Pancreas (tissue), 10 donors: ENCODE results near the gene ROR2. TPM values are rescaled to one million over a fixed set of nuclear protein-coding genes. Genes with fewer than 3 reads are reported as not detected.

Experiments
- ATAC-seq, 4 donors: fragments of 200-7000 bp; cut with Tn5 transposase; one replicate each; pipeline versions ENCODE4 v1.8.0 to v1.9.1; 2020; ENCODE audit warnings: mild to moderate bottlenecking in 4 of 4, moderate library complexity in 4 of 4
- DNase-seq, 6 donors: peaks; one replicate each; pipeline ENCODE4 v3.0.0-alpha.2; 2020
- FAIRE-seq: peaks from 2 replicates; lab custom pipeline; 2012; peaks lifted over from hg19 to GRCh38; lab: Jason Lieb, UNC
- H3K27ac ChIP-seq, 4 donors: fragments of 200-600 bp; sonication (generic); 1 replicate in 3 of 4; 2 replicates in 1 of 4; pipeline versions ENCODE4 v1.5.0 to v1.8.0; 2020
- H3K27me3 ChIP-seq, 4 donors: fragments of 200-600 bp; one replicate each; pipeline ENCODE4 v1.8.0; 2021
- H3K36me3 ChIP-seq, 3 donors: fragments of 200-600 bp; sonication (generic) in 1 of 3; one replicate each; pipeline versions ENCODE4 v1.5.0 to v1.8.0; 2020 to 2021
- H3K4me1 ChIP-seq, 3 donors: fragments of 200-600 bp; one replicate each; pipeline ENCODE4 v1.8.0; 2021
- H3K4me3 ChIP-seq, 4 donors: fragments of 200-600 bp; sonication (generic) in 2 of 4; one replicate each; pipeline versions ENCODE4 v1.5.0 to v1.8.0; 2020 to 2021
- H3K9me3 ChIP-seq, 4 donors: fragments of 200-600 bp; one replicate each; pipeline ENCODE4 v1.8.0; 2021
- CTCF ChIP-seq, 4 donors: fragments of 200-600 bp; sonication (generic) in 3 of 4; IDR thresholded peaks; one replicate each; pipeline versions ENCODE4 v1.5.0 to v1.8.0; 2021; ENCODE audit warnings: antibody characterized with exemption in 4 of 4
- WGBS, 2 donors: extraction: QIAGEN DNeasy Blood & Tissue Kit; methylation state at CpG; one replicate each; pipeline ENCODE4 v1.1.7; 2013; 5-methylcytosine and 5-hydroxymethylcytosine counted together
- intact Hi-C, 3 donors: fragments of 100-400 bp; cut with DNase I; formaldehyde crosslinking; loops; one replicate each; pipeline versions ENCODE4 v1.11.1 to v1.14.2; 2022
- polyA plus RNA-seq, 2 donors: library from polyadenylated mRNA; stranded (reverse); fragments of 200-250 nt; gene quantifications; one replicate each; pipeline ENCODE4 v1.2.3, GENCODE V29; 2013
- total RNA-seq, 6 donors: library from RNA; stranded (reverse); fragmentation: NEBNext Ultra II Directional in 4 of 6; extraction: Animal tissue kit (Norgen Biotek cat#: 25700) in 4 of 6; gene quantifications; one replicate each; pipeline versions ENCODE4 v1.2.1 to v1.2.4, GENCODE V29; 2021 to 2023
- donor health status: healthy with polysubstance abuse.
- donor health status: DM: no; HTN: no; CAD: no; lungs with moderate emphysema.
- donor health status: DM: no; HTN: no; CAD: no.
- donor health status: control.
- donor health status: control.
- donor health status: Bipolar disorder and iron deficiency.
- donor health status: DM: yes; HTN: yes; CAD: no.
- donor health status: DM: no; HTN: no; CAD: no.
- donor health status: DM: no; HTN: no; CAD: no.
- donor health status: DM: yes; HTN: yes; CAD: no.

ROR2 gene
- total and polyA plus RNA-seq, 8 donors, result 0.67 to 6.3 (median 1.2) TPM

DNA sequence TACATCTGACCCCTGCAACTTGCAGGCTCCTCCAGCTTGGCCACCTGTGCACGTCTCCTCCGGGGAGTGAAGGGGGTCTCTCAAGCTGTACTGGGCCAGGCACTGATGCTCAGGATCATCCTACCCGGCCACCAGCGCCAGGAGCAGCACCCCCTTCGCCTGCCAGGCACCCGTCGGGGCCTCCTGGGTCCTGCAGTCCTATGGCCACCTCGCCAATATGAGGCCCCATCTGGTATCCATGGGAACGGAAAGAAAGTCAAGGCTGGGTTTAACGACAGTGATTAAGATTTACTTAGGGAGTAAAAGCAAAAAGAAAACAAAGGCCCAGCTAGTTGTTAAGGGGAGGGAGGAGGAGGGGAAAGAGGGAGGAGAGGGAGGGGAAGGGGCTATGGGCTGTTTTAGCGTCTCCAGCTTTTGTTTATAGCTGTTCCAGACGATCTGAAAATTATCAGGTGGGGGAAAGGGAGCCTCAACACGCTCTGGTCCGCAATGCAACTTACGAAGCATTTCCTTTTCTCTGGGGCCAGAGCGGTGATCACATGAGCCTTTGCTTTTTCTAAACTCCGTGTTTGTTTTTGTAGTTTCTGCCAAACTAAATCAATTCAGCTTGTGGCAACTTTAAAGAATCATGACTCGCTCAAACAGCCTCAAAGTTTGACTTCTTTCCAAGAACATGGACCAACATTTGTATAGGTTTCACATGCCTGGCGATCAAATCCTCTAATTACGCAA is 132.4 kb downstream of the ROR2 start:
- no peaks in the 10 kb centered on the region for H3K4me1 ChIP-seq
- no peaks in the 10 kb centered on the region for H3K9me3 ChIP-seq
- peak overlapping the region in 1 of 4 donors; percentile 14 for H3K4me3 ChIP-seq
- no peaks in the 10 kb centered on the region for H3K27me3 ChIP-seq
- TF ChIP-seq CTCF (IDR thresholded peaks at IDR 0.05), result no peak
- no peaks in the 10 kb centered on the region for H3K36me3 ChIP-seq
- FAIRE-seq, result no peak
- DNase-seq, result no peak
- ATAC-seq, result peak; percentile 46 to 66 (median 56)
- 32 to 37% methylated on average over 20 of the region's 20 CpGs for WGBS, 2 donors
- no peak overlapping the region for H3K27ac ChIP-seq
- intact Hi-C loops, result no loop called here

GRCh38 chr9:91817106-91817492 is 132.9 kb downstream of the ROR2 start:
- 86 to 88% methylated on average over 8 of the region's 8 CpGs for WGBS, 2 donors
- H3K4me3 ChIP-seq, result no peak overlapping the region
- no peaks in the 10 kb centered on the region for H3K36me3 ChIP-seq
- FAIRE-seq (no peak), ATAC-seq (no peak), DNase-seq (no peak)
- H3K4me1 ChIP-seq, result no peaks in the 10 kb centered on the region
- H3K27ac ChIP-seq, result no peak overlapping the region
- TF ChIP-seq CTCF (IDR thresholded peaks at IDR 0.05), result no peak
- H3K27me3 ChIP-seq, result no peaks in the 10 kb centered on the region
- H3K9me3 ChIP-seq, result no peaks in the 10 kb centered on the region
- intact Hi-C loops, result no loop called here

DNA sequence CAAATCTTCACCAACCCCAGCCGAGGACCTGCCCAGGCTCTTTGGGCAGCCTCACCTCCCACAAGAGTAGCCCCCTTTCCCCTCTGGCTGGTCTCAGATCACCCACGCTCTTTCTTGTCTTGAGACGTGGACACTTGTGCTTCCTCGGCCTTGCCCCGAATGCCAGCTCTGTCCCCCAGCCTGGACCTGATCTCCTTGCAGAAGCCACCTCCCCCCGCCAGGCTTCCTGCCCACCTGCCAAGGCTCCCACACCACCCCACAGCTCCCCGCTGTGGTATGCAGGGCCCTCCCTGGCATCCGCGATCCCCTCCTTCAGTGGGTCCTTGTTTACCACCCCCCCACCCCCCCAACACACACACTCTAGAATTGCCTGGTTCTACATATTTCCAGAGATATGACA is 133.7 kb downstream of the ROR2 start:
- no peak overlapping the region for H3K27ac ChIP-seq
- no peaks in the 10 kb centered on the region for H3K27me3 ChIP-seq

DNA sequence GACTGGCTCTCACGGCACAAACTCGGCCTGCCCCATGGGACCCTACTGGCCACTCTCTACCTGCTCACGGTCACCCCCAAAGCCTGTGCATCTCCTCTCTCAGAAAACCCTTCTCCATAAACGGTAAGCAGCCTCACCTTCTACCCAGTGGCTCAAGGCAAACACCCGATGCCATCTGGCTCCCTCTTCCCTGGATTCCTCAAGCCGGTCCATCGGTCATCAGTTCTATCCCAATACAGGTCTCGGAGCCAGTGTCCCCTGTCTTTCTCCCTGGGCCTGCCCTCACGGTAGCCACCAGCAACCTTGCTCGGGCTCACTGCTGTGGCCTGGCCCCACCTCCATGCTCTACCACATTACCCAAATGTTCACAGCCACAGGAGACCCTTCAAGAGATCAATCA is 134.1 kb downstream of the ROR2 start:
- ATAC-seq (no peak), FAIRE-seq (no peak), DNase-seq (no peak)
- no peaks in the 10 kb centered on the region for H3K27me3 ChIP-seq
- no peaks in the 10 kb centered on the region for H3K4me1 ChIP-seq
- H3K27ac ChIP-seq, result no peak overlapping the region
- no peaks in the 10 kb centered on the region for H3K9me3 ChIP-seq
- WGBS, 2 donors, result 89 to 95% methylated on average over 10 of the region's 10 CpGs
- TF ChIP-seq CTCF (IDR thresholded peaks at IDR 0.05), result no peak
- H3K36me3 ChIP-seq, result no peaks in the 10 kb centered on the region
- intact Hi-C loops, result no loop called here
- no peak overlapping the region for H3K4me3 ChIP-seq

More for the DNA sequence above, 133.7 kb downstream of the ROR2 start:
- no peak for TF ChIP-seq CTCF (IDR thresholded peaks at IDR 0.05)
- Histone ChIP-seq H3K4me1 (no peaks in the 10 kb centered on the region), H3K4me3 (no peak overlapping the region), H3K9me3 (no peaks in the 10 kb centered on the region), H3K36me3 (no peaks in the 10 kb centered on the region)
- WGBS, 2 donors, result 88 to 96% methylated on average over 9 of the region's 9 CpGs
- DNase-seq (no peak), FAIRE-seq (no peak), ATAC-seq (no peak)
- intact Hi-C loops, result no loop called here

DNA sequence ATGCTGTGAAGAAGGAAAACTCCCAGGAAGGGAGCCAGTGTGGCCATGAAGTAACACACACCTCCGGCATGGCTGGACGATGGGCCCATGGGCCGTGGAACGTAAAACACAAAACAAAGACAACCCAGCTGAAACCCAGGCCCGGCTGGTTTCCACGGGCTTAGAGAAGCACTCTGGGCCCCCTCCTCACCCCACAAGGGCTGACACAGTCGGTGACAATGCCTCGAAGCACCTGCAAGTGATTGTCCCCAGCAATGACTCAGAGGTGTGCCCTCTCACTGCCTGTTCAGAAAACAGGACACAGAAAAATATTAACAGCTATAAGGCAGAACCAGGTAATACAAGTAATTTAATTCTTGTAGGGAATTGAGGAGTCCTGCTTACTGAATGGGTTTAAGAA is 135.3 kb downstream of the ROR2 start:
- ATAC-seq, result no peak
- FAIRE-seq, result no peak
- Histone ChIP-seq H3K4me1 (no peaks in the 10 kb centered on the region), H3K4me3 (no peak overlapping the region), H3K36me3 (no peaks in the 10 kb centered on the region), H3K9me3 (no peaks in the 10 kb centered on the region), H3K27me3 (no peaks in the 10 kb centered on the region), H3K27ac (no peak overlapping the region)
- no peak for DNase-seq
- WGBS, 2 donors, result 81 to 87% methylated on average over 8 of the region's 8 CpGs
- intact Hi-C loops, result no loop called here
- TF ChIP-seq CTCF (IDR thresholded peaks at IDR 0.05), result no peak
